C4-2B (cell line): Measurements from ENCODE around the gene TIMP4.

ENCODE experiments used
- ZFX ChIP-seq: fragments of 450-650 bp; IDR thresholded peaks from 2 replicates; pipeline ENCODE4 v1.6.1; 2017
- TF ChIP-seq, protein P1 (sequence below): fragments of 450-650 bp; conservative IDR thresholded peaks from 2 replicates; pipeline ENCODE4 v1.5.1; 2017; ENCODE audit warnings: mild to moderate bottlenecking

DNA sequence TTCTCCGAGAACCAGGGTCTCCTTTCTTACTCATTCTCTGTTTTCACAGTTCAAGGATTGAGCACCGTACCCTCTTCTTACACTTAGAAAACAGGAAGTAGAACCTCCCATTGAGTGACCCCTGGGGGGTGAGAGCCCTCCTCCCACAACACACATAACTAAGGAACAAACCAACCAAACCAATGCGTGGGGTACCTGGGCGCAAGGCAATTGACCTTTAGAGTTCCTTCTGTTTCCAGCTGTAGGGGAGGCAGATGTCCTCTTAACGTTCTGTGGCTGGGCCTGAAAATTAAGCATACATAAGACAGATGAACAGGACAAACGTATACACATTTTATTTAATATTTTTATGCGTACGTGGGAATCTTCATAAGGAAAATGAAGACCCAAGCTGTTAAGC is 33.5 kb upstream of the TIMP4 start:
- TF ChIP-seq, protein P1, sequence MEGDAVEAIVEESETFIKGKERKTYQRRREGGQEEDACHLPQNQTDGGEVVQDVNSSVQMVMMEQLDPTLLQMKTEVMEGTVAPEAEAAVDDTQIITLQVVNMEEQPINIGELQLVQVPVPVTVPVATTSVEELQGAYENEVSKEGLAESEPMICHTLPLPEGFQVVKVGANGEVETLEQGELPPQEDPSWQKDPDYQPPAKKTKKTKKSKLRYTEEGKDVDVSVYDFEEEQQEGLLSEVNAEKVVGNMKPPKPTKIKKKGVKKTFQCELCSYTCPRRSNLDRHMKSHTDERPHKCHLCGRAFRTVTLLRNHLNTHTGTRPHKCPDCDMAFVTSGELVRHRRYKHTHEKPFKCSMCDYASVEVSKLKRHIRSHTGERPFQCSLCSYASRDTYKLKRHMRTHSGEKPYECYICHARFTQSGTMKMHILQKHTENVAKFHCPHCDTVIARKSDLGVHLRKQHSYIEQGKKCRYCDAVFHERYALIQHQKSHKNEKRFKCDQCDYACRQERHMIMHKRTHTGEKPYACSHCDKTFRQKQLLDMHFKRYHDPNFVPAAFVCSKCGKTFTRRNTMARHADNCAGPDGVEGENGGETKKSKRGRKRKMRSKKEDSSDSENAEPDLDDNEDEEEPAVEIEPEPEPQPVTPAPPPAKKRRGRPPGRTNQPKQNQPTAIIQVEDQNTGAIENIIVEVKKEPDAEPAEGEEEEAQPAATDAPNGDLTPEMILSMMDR, result no peak
- TF ChIP-seq ZFX, result no peak
